HCT116 (cell line): ENCODE results near the gene DHRS2. TPM values are rescaled to one million over a fixed set of nuclear protein-coding genes. Genes with fewer than 3 reads are reported as not detected.

Experiments used
- ATAC-seq: fragments of 200-7000 bp; cut with Tn5 transposase; 2 replicates; pipeline ENCODE4 v1.9.1; 2020; ENCODE audit warnings: mild to moderate bottlenecking, moderate library complexity
- BruUV-seq: library from RNA; stranded (reverse); fragments of 400-500 nt; replicated peaks from 2 replicates; lab custom pipeline; 2021; lab: Mats Ljungman, UMichigan
- CTCF ChIA-PET: fragments of 300-600 bp; sonication (Branson Sonifier 250); formaldehyde crosslinking; loops from one replicate; lab custom pipeline; 2021; ENCODE audit warnings: antibody characterized with exemption; lab: Charles Lee
- POLR2A ChIA-PET: fragments of 300-600, 350-600 bp; sonication (Branson Sonifier 250); formaldehyde crosslinking; loops from one replicate; lab custom pipeline; 2021; ENCODE audit warnings: antibody characterized with exemption; lab: Charles Lee
- RAD21 ChIA-PET, 2 experiments: fragments of 300-600 bp; sonication (Branson Sonifier 250); formaldehyde crosslinking; loops; one replicate each; lab custom pipeline; 2023; ENCODE audit warnings: low total read pairs in 2 of 2; ENCODE audit not compliant: uncharacterized antibody in 2 of 2, unreplicated experiment in 2 of 2, low non-redundant PET in 1 of 2; lab: Charles Lee
- DNase-seq: peaks from one replicate; pipeline ENCODE4 v3.0.0-alpha.2; 2010; ENCODE audit warnings: low read depth, low spot score
- H2AFZ ChIP-seq: fragments of 200-600 bp; shearing (Covaris generic), sonication (generic); 2 replicates; pipeline ENCODE4 v1.6.1; 2017; ENCODE audit warnings: low read depth, mixed run types, mixed read lengths, antibody characterized with exemption, low read length; ENCODE audit not compliant: poor library complexity, severe bottlenecking
- H3K27ac ChIP-seq: 2 replicates; pipeline ENCODE4 v1.5.1; 2012; ENCODE audit warnings: low read depth, low read length
- H3K27me3 ChIP-seq: fragments of 200-600 bp; sonication (generic); 2 replicates; pipeline ENCODE4 v1.6.1; 2016; ENCODE audit warnings: mixed run types, low read length, mixed read lengths; ENCODE audit not compliant: insufficient read depth
- H3K36me3 ChIP-seq, 2 experiments: fragments of 200-500 bp in 1 of 2; fragments of 200-600 bp in 1 of 2; sonication (Bioruptor generic) in 1 of 2; sonication (generic) in 1 of 2; 2 replicates each; pipeline versions ENCODE4 v1.5.1 to v1.6.1; 2014 to 2016; ENCODE audit warnings: low read length in 2 of 2, inconsistent platforms in 1 of 2, mixed read lengths in 1 of 2, mixed run types in 1 of 2; ENCODE audit not compliant: insufficient read depth in 2 of 2, control insufficient read depth in 1 of 2
- H3K4me1 ChIP-seq, 2 experiments: fragments of 200-600 bp in 1 of 2; sonication (generic) in 1 of 2; 2 replicates each; pipeline versions ENCODE4 v1.5.1 to v1.6.1; 2012 to 2017; ENCODE audit warnings: low read length in 2 of 2, inconsistent platforms in 1 of 2, mild to moderate bottlenecking in 1 of 2, mixed read lengths in 1 of 2, mixed run types in 1 of 2, moderate library complexity in 1 of 2; ENCODE audit not compliant: insufficient read depth in 2 of 2, control insufficient read depth in 1 of 2
- H3K4me2 ChIP-seq: fragments of 200-600 bp; sonication (generic); 2 replicates; pipeline ENCODE4 v1.6.1; 2017; ENCODE audit warnings: mixed run types, low read length, mixed read lengths
- H3K4me3 ChIP-seq, 2 experiments: fragments of 200-600 bp in 1 of 2; sonication (generic) in 1 of 2; replicated peaks in 1 of 2; 2 replicates each; pipeline ENCODE4 v1.5.1; 2011 to 2016; ENCODE audit warnings: low read length in 2 of 2, control low read depth in 1 of 2, low read depth in 1 of 2, mild to moderate bottlenecking in 1 of 2, mixed read lengths in 1 of 2, mixed run types in 1 of 2
- H3K79me2 ChIP-seq: fragments of 200-600 bp; sonication (generic); 2 replicates; pipeline ENCODE4 v1.6.1; 2017; ENCODE audit warnings: mild to moderate bottlenecking, mixed run types, low read length, moderate library complexity, mixed read lengths; ENCODE audit not compliant: insufficient read depth
- H3K9ac ChIP-seq: fragments of 200-600 bp; sonication (generic); 2 replicates; pipeline ENCODE4 v1.6.1; 2016; ENCODE audit warnings: low read length, mixed read lengths
- H3K9me2 ChIP-seq: fragments of 200-600 bp; sonication (generic), shearing (Covaris generic); 2 replicates; pipeline ENCODE4 v1.6.1; 2017; ENCODE audit warnings: mixed run types, mild to moderate bottlenecking, moderate library complexity; ENCODE audit not compliant: insufficient read depth
- H3K9me3 ChIP-seq, 2 experiments: fragments of 200-500 bp in 1 of 2; fragments of 200-600 bp in 1 of 2; sonication (Bioruptor generic) in 1 of 2; sonication (generic) in 1 of 2; 2 replicates each; pipeline ENCODE4 v1.6.1; 2014 to 2017; ENCODE audit warnings: low read length in 2 of 2, mixed read lengths in 2 of 2, inconsistent platforms in 1 of 2, low read depth in 1 of 2, mild to moderate bottlenecking in 1 of 2, mixed run types in 1 of 2, moderate library complexity in 1 of 2; ENCODE audit not compliant: control insufficient read depth in 1 of 2, insufficient read depth in 1 of 2
- H4K20me1 ChIP-seq: fragments of 200-600 bp; sonication (generic), shearing (Covaris generic); 2 replicates; pipeline ENCODE4 v1.6.1; 2017; ENCODE audit warnings: mixed run types, mild to moderate bottlenecking, moderate library complexity; ENCODE audit not compliant: insufficient read depth
- CBX3 ChIP-seq: IDR thresholded peaks from 2 replicates; pipeline ENCODE4 v1.6.1; 2012; ENCODE audit warnings: low read depth
- EGR1 ChIP-seq: IDR thresholded peaks from 2 replicates; pipeline ENCODE4 v1.6.1; 2012; ENCODE audit warnings: low read depth
- FOSL1 ChIP-seq: IDR thresholded peaks from 2 replicates; pipeline ENCODE4 v1.6.1; 2012; ENCODE audit warnings: low read depth
- REST ChIP-seq: IDR thresholded peaks from 2 replicates; pipeline ENCODE4 v1.6.1; 2012; ENCODE audit warnings: low read depth
- SIN3A ChIP-seq: IDR thresholded peaks from 2 replicates; pipeline ENCODE4 v1.6.1; 2012; ENCODE audit warnings: low read depth
- SRF ChIP-seq: IDR thresholded peaks from 2 replicates; pipeline ENCODE4 v1.6.1; 2012; ENCODE audit warnings: low read depth
- YY1 ChIP-seq: IDR thresholded peaks from 2 replicates; pipeline ENCODE4 v1.6.1; 2011; ENCODE audit warnings: low read length, low read depth, moderate library complexity, mild to moderate bottlenecking; ENCODE audit not compliant: insufficient replicate concordance; ENCODE audit errors: extremely low read depth
- ZNF274 ChIP-seq: fragments of 200-500 bp; sonication (Bioruptor generic); IDR thresholded peaks from 2 replicates; pipeline ENCODE4 v1.6.1; 2014; ENCODE audit warnings: mild to moderate bottlenecking, low read depth, low read length, inconsistent platforms
- intact Hi-C: fragments of 100-400 bp; cut with micrococcal nuclease; formaldehyde crosslinking; loops from 2 replicates; pipeline ENCODE4 v1.10.0; 2022
- total RNA-seq: library from RNA; stranded (reverse); gene quantifications from one replicate; pipeline ENCODE4 v1.2.1, GENCODE V29; 2021; ENCODE audit not compliant: unreplicated experiment

The DHRS2 gene
- total RNA-seq, 1 experiment from 2014 or later, result 10.0 TPM

DNA sequence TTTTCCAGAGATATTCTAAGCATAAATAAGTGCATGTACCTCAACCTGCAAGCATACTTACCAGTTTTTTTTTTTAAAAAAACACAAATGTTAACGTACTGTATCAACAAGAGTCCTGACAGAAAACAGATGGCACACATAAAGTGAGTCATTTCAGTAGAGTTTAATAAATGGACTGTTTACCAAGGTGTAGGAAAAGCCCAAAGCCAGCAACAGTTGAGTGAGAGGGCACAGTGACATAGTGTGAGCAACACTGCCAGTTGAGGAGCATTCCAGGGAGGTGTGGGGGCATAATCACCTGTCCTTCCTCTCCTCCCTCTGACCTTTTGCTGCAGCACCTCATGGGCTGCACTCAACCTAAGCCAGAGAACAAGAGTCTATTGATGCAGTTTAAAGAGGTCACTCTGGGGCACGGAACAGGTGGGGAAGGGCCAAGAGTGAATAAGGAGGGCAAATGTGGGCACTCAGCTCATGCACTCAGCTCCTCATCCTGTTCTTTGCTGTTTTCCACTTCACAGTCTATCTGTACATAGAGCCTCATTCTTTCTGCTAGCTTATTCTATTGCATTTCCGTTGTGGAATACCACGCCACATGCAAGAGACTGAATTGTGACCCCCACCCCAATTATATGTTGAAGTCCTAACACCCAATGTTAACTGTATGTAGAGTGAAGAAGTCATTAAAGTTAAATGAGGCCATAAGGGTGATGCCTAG lies 29.3 kb downstream of the DHRS2 start:
- Histone ChIP-seq H2AFZ (no peak overlapping the region), H3K36me3 (no peaks in the 10 kb centered on the region), H3K79me2 (no peaks in the 10 kb centered on the region), H3K9me2 (no peaks in the 10 kb centered on the region), H3K4me3 (no peak overlapping the region), H3K27ac (no peak overlapping the region), H4K20me1 (no peaks in the 10 kb centered on the region), H3K27me3 (peaks cover 5% of the 10 kb centered on the region; the same call in 1 of the 2 replicates), H3K4me1 (no peaks in the 10 kb centered on the region), H3K4me2 (no peak overlapping the region), H3K9me3 (no peaks in the 10 kb centered on the region), H3K9ac (no peak overlapping the region)
- no peak for DNase-seq
- no TSS peak for BruUV-seq
- POLR2A ChIA-PET, result no interaction called here
- CTCF ChIA-PET, result interaction anchor here (0.6 to 2.2 kb wide), 19 partner anchors 10 to 266 kb away, joined by 3 to 47 read pairs (median 4); partner anchors contain the start of gene DHRS2
- TF ChIP-seq SIN3A (no peak), SRF (no peak), EGR1 (no peak), REST (no peak), YY1 (no peak), CBX3 (no peak), ZNF274 (no peak), FOSL1 (no peak)
- peak; percentile 46 for ATAC-seq
- RAD21 ChIA-PET, result interaction anchor here (0.6 to 1.7 kb wide), 8 partner anchors 32 to 450 kb away, joined by 3 to 11 read pairs (median 4); no protein-coding TSS in a partner anchor
- intact Hi-C loops, result loop anchor here (1.0 to 2.0 kb wide), 3 partner anchors 245 to 287 kb away; partner anchors contain the start of gene DHRS4
